Measurements from ENCODE around the gene SERGEF. TPM values are rescaled to one million over a fixed set of nuclear protein-coding genes. Genes with fewer than 3 reads are reported as not detected.

Gene SERGEF
- total RNA-seq, 4 donors from 2014 or later = 62.2 to 116 (median 83.5) TPM

DNA sequence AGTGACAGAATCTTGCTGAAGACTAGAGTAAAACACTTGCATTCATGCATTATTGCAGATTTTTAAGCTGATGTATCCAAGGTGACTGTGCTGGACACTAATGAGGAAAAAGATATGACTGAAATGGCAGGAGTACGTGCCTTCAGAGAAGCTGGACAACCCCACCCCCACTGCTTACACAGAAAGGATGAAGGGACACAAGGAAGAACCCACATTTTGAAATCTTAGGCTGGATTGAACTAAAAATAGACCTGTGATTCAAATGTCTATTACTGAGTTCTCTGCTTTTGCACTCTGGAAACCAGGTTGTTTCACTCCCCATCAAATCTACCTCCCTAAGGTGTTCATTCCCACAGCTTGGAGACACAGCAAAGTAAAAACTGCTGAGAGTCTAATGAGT is 161.2 kb downstream of the SERGEF start:
- Histone ChIP-seq H3K36me3 (no peaks in the 10 kb centered on the region), H3K27me3 (no peaks in the 10 kb centered on the region), H3K4me1 (no peaks in the 10 kb centered on the region), H3K4me3 (replicated peaks in 1 of 3) (no peak overlapping the region), H3K27ac (no peak overlapping the region), H3K9me3 (no peaks in the 10 kb centered on the region)
- TF ChIP-seq CTCF (IDR thresholded peaks at IDR 0.05) (no peak), POLR2A (IDR thresholded peaks at IDR 0.05) (no peak)
- no peak for DNase-seq
- intact Hi-C loops (cut with DNase I) = no loop called here
- WGBS, 2 donors = 96 to 100% methylated on average over 1 of the region's 1 CpG

GRCh38 chr11:17850336-17850735 is 162.5 kb downstream of the SERGEF start:
- Histone ChIP-seq H3K36me3 (no peaks in the 10 kb centered on the region), H3K4me1 (no peaks in the 10 kb centered on the region), H3K4me3 (replicated peaks in 1 of 3) (no peak overlapping the region), H3K27me3 (no peaks in the 10 kb centered on the region), H3K9me3 (no peaks in the 10 kb centered on the region), H3K27ac (no peak overlapping the region)
- 100% methylated on average over 2 of the region's 2 CpGs for WGBS, 2 donors
- TF ChIP-seq CTCF (IDR thresholded peaks at IDR 0.05) (no peak), POLR2A (IDR thresholded peaks at IDR 0.05) (no peak)
- intact Hi-C loops (cut with DNase I) = no loop called here
- no peak for DNase-seq

GRCh38 chr11:17848715-17849114 is 164.1 kb downstream of the SERGEF start:
- Histone ChIP-seq H3K9me3 (no peaks in the 10 kb centered on the region), H3K27me3 (no peaks in the 10 kb centered on the region), H3K4me1 (no peaks in the 10 kb centered on the region), H3K4me3 (replicated peaks in 1 of 3) (no peak overlapping the region), H3K27ac (no peak overlapping the region), H3K36me3 (no peaks in the 10 kb centered on the region)
- DNase-seq = no peak
- WGBS, 2 donors = 94 to 95% methylated on average over 2 of the region's 2 CpGs
- intact Hi-C loops (cut with DNase I) = no loop called here
- TF ChIP-seq POLR2A (IDR thresholded peaks at IDR 0.05) (no peak), CTCF (IDR thresholded peaks at IDR 0.05) (no peak)

- Histone ChIP-seq H3K27ac (no peak overlapping the region), H3K27me3 (no peaks in the 10 kb centered on the region), H3K4me3 (replicated peaks in 1 of 3) (no peak overlapping the region), H3K4me1 (no peaks in the 10 kb centered on the region), H3K9me3 (no peaks in the 10 kb centered on the region), H3K36me3 (no peaks in the 10 kb centered on the region)
- no peak for TF ChIP-seq POLR2A (IDR thresholded peaks at IDR 0.05)
- no peak for TF ChIP-seq CTCF (IDR thresholded peaks at IDR 0.05)
- intact Hi-C loops (cut with DNase I) = no loop called here
- peak; percentile 37 to 42 for DNase-seq
- 68 to 69% methylated on average over 7 of the region's 7 CpGs for WGBS, 2 donors
Measured at GRCh38 chr11:17846852-17847453, 165.9 kb downstream of the SERGEF start.

DNA sequence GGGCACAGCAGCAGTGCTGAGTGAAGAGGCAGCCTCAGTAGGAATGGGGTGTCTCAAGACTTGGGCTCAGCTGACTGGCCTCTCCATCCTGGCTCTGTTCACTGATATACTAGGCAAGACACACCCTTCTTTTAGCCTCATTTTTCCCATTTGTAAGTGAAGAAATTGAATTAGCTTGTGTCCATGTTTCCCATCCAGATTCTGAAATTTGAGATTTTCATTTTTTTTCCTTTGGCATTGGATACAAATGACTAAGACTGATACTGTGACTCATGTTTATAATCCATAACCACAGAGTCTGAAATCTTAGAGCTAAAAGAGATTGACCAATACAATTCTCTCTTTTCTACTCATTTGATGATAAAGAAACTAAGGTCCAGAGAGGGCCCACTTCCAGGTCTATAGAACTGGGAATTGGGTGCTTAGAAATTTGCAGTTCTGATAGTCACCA is 167.4 kb downstream of the SERGEF start:
- no peak for DNase-seq
- intact Hi-C loops (cut with DNase I) = no loop called here
- H3K4me3 ChIP-seq (replicated peaks in 1 of 3) = no peak overlapping the region

More for the DNA sequence above, 167.4 kb downstream of the SERGEF start:
- Histone ChIP-seq H3K27me3 (no peaks in the 10 kb centered on the region), H3K4me1 (no peaks in the 10 kb centered on the region), H3K27ac (no peak overlapping the region), H3K36me3 (no peaks in the 10 kb centered on the region), H3K9me3 (no peaks in the 10 kb centered on the region)
- TF ChIP-seq POLR2A (IDR thresholded peaks at IDR 0.05) = no peak
- no peak for TF ChIP-seq CTCF (IDR thresholded peaks at IDR 0.05)
